ENCODE measurements around the gene TTLL11. TPM values are rescaled to one million over a fixed set of nuclear protein-coding genes. Genes with fewer than 3 reads are reported as not detected.

TTLL11 gene
- total RNA-seq, 4 donors from 2014 or later: 7.9 to 14.4 (median 9.7) TPM

DNA sequence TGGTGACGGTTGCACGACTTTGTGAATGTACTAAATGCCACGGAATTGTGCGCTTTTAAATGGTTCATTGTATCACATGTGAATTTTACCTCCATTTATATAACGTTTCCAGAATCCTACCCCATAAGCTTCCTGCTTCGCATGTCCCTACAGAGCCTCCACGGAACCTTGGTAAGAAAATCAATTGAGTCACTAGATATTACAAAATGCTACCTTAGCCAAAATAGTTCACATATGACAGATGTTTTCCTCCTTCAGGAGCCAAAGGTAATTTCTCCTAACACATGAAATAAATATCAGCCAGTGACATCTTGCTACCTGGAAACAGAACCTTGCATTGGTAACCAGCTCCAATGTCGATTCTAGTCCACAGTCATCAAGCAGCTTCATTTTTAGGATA is 125.1 kb downstream of the TTLL11 start:
- no peak overlapping the region for H3K27ac ChIP-seq
- H3K4me1 ChIP-seq: peaks cover 0 to 7% of the 10 kb centered on the region in 2 donors
- 95 to 98% methylated on average over 8 of the region's 8 CpGs for WGBS, 2 donors

DNA sequence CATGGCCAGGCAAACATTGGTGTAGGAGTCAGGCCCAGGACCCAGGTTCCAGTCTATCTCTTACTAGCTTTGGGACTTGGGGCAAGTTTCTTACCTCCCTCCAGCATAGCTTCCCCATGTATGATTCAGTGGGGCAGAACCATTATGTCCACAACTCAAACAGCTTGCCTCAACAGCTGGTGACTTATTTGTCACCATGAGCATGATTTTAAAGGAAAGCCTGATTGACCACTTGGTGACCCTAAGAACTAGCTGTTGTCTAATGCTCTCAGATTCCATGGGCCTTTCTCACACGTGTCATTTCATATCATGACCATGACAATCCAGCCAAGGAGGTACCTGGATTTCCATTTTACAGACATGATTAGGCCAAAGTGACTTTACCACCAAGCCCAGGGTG is 126.4 kb downstream of the TTLL11 start:
- no peaks in the 10 kb centered on the region for H3K4me1 ChIP-seq
- no peaks in the 10 kb centered on the region for H3K9me3 ChIP-seq
- TF ChIP-seq, protein P1, sequence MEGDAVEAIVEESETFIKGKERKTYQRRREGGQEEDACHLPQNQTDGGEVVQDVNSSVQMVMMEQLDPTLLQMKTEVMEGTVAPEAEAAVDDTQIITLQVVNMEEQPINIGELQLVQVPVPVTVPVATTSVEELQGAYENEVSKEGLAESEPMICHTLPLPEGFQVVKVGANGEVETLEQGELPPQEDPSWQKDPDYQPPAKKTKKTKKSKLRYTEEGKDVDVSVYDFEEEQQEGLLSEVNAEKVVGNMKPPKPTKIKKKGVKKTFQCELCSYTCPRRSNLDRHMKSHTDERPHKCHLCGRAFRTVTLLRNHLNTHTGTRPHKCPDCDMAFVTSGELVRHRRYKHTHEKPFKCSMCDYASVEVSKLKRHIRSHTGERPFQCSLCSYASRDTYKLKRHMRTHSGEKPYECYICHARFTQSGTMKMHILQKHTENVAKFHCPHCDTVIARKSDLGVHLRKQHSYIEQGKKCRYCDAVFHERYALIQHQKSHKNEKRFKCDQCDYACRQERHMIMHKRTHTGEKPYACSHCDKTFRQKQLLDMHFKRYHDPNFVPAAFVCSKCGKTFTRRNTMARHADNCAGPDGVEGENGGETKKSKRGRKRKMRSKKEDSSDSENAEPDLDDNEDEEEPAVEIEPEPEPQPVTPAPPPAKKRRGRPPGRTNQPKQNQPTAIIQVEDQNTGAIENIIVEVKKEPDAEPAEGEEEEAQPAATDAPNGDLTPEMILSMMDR (IDR thresholded peaks at IDR 0.05): no peak
- TF ChIP-seq POLR2A (IDR thresholded peaks at IDR 0.05): no peak
- no peaks in the 10 kb centered on the region for H3K36me3 ChIP-seq
- no peak overlapping the region for H3K27ac ChIP-seq
- no peak overlapping the region for H3K4me3 ChIP-seq (replicated peaks in 1 of 3)
- H3K27me3 ChIP-seq: no peaks in the 10 kb centered on the region
- 89 to 93% methylated on average over 1 of the region's 1 CpG for WGBS, 2 donors
- intact Hi-C loops (cut with DNase I): no loop called here
- DNase-seq: no peak

More for the DNA sequence above, 125.1 kb downstream of the TTLL11 start:
- no peaks in the 10 kb centered on the region for H3K9me3 ChIP-seq
- H3K27me3 ChIP-seq: no peaks in the 10 kb centered on the region
- H3K36me3 ChIP-seq: no peaks in the 10 kb centered on the region
- intact Hi-C loops (cut with DNase I): no loop called here
- no peak overlapping the region for H3K4me3 ChIP-seq (replicated peaks in 1 of 3)
- TF ChIP-seq, protein P1 (IDR thresholded peaks at IDR 0.05): no peak
- TF ChIP-seq POLR2A (IDR thresholded peaks at IDR 0.05): no peak
- no peak for DNase-seq

DNA sequence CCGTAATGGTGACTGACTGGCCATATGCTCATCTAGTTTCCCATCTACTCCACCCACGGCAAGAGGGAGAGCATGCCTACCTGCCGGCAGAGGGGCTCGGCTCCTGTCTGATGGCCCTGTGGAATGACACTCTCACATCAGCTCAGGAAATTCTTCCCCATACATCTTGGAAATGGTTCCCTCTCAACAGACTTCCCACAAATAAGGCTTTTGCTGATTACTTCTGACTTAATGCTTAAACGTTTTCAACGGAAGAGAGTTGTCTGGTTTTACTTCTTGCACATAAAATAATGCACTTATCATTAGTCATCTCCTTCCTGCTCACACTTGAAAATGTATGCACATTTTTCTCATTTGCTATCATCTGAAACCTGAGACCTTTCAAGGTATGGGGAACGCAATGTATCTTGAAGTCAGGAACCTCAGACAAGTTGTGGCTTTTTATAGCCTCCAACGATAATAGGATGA is 129.5 kb downstream of the TTLL11 start:
- Histone ChIP-seq H3K27ac (no peak overlapping the region), H3K4me3 (replicated peaks in 1 of 3) (no peak overlapping the region), H3K4me1 (no peaks in the 10 kb centered on the region), H3K36me3 (no peaks in the 10 kb centered on the region), H3K9me3 (no peaks in the 10 kb centered on the region), H3K27me3 (no peaks in the 10 kb centered on the region)
- DNase-seq: no peak
- intact Hi-C loops (cut with DNase I): no loop called here
- TF ChIP-seq, protein P1 (IDR thresholded peaks at IDR 0.05): no peak
- TF ChIP-seq POLR2A (IDR thresholded peaks at IDR 0.05): no peak
- WGBS, 2 donors: 82 to 87% methylated on average over 8 of the region's 8 CpGs

DNA sequence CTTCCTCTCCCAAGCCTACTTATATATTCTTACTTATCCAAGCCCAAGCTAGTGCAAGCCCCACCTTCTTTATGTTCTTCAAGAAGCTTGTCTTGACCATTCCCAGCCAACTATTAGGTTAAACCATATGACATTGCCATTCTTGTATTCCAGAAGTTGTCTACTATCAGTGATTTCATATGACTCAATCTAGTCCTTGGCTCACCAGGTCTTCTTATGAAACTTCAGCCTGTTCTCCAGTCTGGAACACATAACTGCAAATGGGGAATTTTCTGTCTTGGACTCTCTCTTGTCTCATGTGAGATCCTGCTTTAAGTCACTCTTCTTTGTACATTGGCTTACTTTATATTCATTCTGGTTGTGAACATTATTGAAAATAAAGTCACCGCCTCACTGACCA is 130.7 kb downstream of the TTLL11 start:
- TF ChIP-seq POLR2A (IDR thresholded peaks at IDR 0.05): no peak
- TF ChIP-seq, protein P1 (IDR thresholded peaks at IDR 0.05): no peak
- H3K27me3 ChIP-seq: no peaks in the 10 kb centered on the region
- no peaks in the 10 kb centered on the region for H3K9me3 ChIP-seq
- WGBS, 2 donors: 96 to 100% methylated on average over 1 of the region's 1 CpG
- no peak overlapping the region for H3K4me3 ChIP-seq (replicated peaks in 1 of 3)
- DNase-seq: no peak
- intact Hi-C loops (cut with DNase I): no loop called here
- H3K36me3 ChIP-seq: no peaks in the 10 kb centered on the region
- no peaks in the 10 kb centered on the region for H3K4me1 ChIP-seq
- H3K27ac ChIP-seq: no peak overlapping the region

DNA sequence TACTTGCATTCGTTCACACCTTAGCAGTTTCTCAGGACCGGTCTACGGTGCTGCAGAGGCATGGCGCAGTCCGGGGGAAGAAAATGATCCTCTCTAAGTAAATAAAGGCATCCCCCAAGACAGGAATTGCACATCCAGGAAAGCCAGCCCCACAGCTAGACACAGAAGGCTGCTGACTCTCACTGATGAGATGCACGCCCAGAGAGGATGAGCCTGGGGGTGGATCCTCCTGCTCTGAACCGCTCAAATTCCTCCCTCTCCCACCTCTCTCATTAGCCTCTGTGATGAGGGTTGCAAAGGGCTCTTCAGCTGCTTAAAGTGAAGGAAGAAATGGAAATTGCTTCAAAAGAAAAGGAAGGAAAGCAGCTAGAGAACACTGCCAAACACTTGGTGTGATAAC is 132.4 kb downstream of the TTLL11 start:
- Histone ChIP-seq H3K9me3 (no peaks in the 10 kb centered on the region), H3K36me3 (no peaks in the 10 kb centered on the region), H3K4me3 (replicated peaks in 1 of 3) (no peak overlapping the region), H3K27me3 (no peaks in the 10 kb centered on the region), H3K27ac (no peak overlapping the region), H3K4me1 (no peaks in the 10 kb centered on the region)
- intact Hi-C loops (cut with DNase I): no loop called here
- no peak for DNase-seq
- WGBS, 2 donors: 90 to 92% methylated on average over 7 of the region's 7 CpGs
- TF ChIP-seq POLR2A (IDR thresholded peaks at IDR 0.05): no peak
- TF ChIP-seq, protein P1 (IDR thresholded peaks at IDR 0.05): no peak
